Measurements from ENCODE around the gene LY6G5C.
A peak's percentile ranks its signal among the peaks of the same experiment; 100 is the strongest.

LY6G5C gene

GRCh38 chr6:31662124-31662723, 18.6 kb downstream of the LY6G5C start:
- DNase-seq = no peak
- peaks cover 59% of the 10 kb centered on the region for H3K4me1 ChIP-seq (ENCODE audit: control insufficient read depth, insufficient read depth, low read length, poor library complexity, severe bottlenecking)
- peak overlapping the region; percentile 12 for H3K27ac ChIP-seq (ENCODE audit: insufficient read depth, low read length, poor library complexity, severe bottlenecking)
- H3K27me3 ChIP-seq (replicated peaks; ENCODE audit: control insufficient read depth, insufficient read depth, low read length, poor library complexity, severe bottlenecking) = no peaks in the 10 kb centered on the region
- no peaks in the 10 kb centered on the region for H3K9me3 ChIP-seq (ENCODE audit: control insufficient read depth, low read length)
- H3K4me3 ChIP-seq (ENCODE audit: insufficient read depth, low read depth, low read length, poor library complexity, severe bottlenecking) = no peak overlapping the region
- peaks cover 13% of the 10 kb centered on the region for H3K36me3 ChIP-seq (ENCODE audit: control insufficient read depth, insufficient read depth, low read length)

GRCh38 chr6:31661262-31662123, 19.4 kb downstream of the LY6G5C start:
- Histone ChIP-seq H3K4me3 (ENCODE audit: insufficient read depth, low read depth, low read length, poor library complexity, severe bottlenecking) (peak overlapping the region; percentile 82), H3K36me3 (ENCODE audit: control insufficient read depth, insufficient read depth, low read length) (peaks cover 9% of the 10 kb centered on the region), H3K27ac (ENCODE audit: insufficient read depth, low read length, poor library complexity, severe bottlenecking) (peak overlapping the region; percentile 80), H3K9me3 (ENCODE audit: control insufficient read depth, low read length) (no peaks in the 10 kb centered on the region), H3K4me1 (ENCODE audit: control insufficient read depth, insufficient read depth, low read length, poor library complexity, severe bottlenecking) (peaks cover 54% of the 10 kb centered on the region), H3K27me3 (replicated peaks; ENCODE audit: control insufficient read depth, insufficient read depth, low read length, poor library complexity, severe bottlenecking) (no peaks in the 10 kb centered on the region)
- no peak for DNase-seq

GRCh38 chr6:31660381-31661261, 20.2 kb downstream of the LY6G5C start, which contains the start of gene C6orf47:
TSS of gene C6orf47 (minus strand) at chr6:31660778. CDS start at chr6:31659947, 831 bp downstream.
- DNase-seq = peak; percentile 48 to 72 (median 64)
- H3K27ac ChIP-seq (ENCODE audit: insufficient read depth, low read length, poor library complexity, severe bottlenecking) = peak within 1 kb of the TSS; percentile 80
- peaks cover 51% of the 10 kb centered on the region for H3K4me1 ChIP-seq (ENCODE audit: control insufficient read depth, insufficient read depth, low read length, poor library complexity, severe bottlenecking)
- H3K9me3 ChIP-seq (ENCODE audit: control insufficient read depth, low read length) = no peaks in the 10 kb centered on the region
- H3K4me3 ChIP-seq (ENCODE audit: insufficient read depth, low read depth, low read length, poor library complexity, severe bottlenecking) = peak within 1 kb of the TSS; percentile 82
- H3K27me3 ChIP-seq (replicated peaks; ENCODE audit: control insufficient read depth, insufficient read depth, low read length, poor library complexity, severe bottlenecking) = no peaks in the 10 kb centered on the region
- H3K36me3 ChIP-seq (ENCODE audit: control insufficient read depth, insufficient read depth, low read length) = peaks cover 9% of the 10 kb centered on the region

GRCh38 chr6:31659649-31660380, 21.1 kb downstream of the LY6G5C start:
- Histone ChIP-seq H3K4me1 (ENCODE audit: control insufficient read depth, insufficient read depth, low read length, poor library complexity, severe bottlenecking) (peaks cover 50% of the 10 kb centered on the region), H3K36me3 (ENCODE audit: control insufficient read depth, insufficient read depth, low read length) (peaks cover 9% of the 10 kb centered on the region), H3K27ac (ENCODE audit: insufficient read depth, low read length, poor library complexity, severe bottlenecking) (peak overlapping the region; percentile 80), H3K4me3 (ENCODE audit: insufficient read depth, low read depth, low read length, poor library complexity, severe bottlenecking) (peak overlapping the region; percentile 82), H3K27me3 (replicated peaks; ENCODE audit: control insufficient read depth, insufficient read depth, low read length, poor library complexity, severe bottlenecking) (no peaks in the 10 kb centered on the region), H3K9me3 (ENCODE audit: control insufficient read depth, low read length) (no peaks in the 10 kb centered on the region)
- peak in 1 of 3 donors; percentile 18 for DNase-seq

- H3K4me1 ChIP-seq (ENCODE audit: control insufficient read depth, insufficient read depth, low read length, poor library complexity, severe bottlenecking) = peaks cover 43% of the 10 kb centered on the region
- peak overlapping the region; percentile 82 for H3K4me3 ChIP-seq (ENCODE audit: insufficient read depth, low read depth, low read length, poor library complexity, severe bottlenecking)
- H3K9me3 ChIP-seq (ENCODE audit: control insufficient read depth, low read length) = no peaks in the 10 kb centered on the region
- DNase-seq = no peak
- peak overlapping the region; percentile 80 for H3K27ac ChIP-seq (ENCODE audit: insufficient read depth, low read length, poor library complexity, severe bottlenecking)
- peaks cover 9% of the 10 kb centered on the region for H3K36me3 ChIP-seq (ENCODE audit: control insufficient read depth, insufficient read depth, low read length)
- no peaks in the 10 kb centered on the region for H3K27me3 ChIP-seq (replicated peaks; ENCODE audit: control insufficient read depth, insufficient read depth, low read length, poor library complexity, severe bottlenecking)
These were observed 21.8 kb downstream of the LY6G5C start for GRCh38 chr6:31658983-31659648.

- no peak overlapping the region for H3K4me3 ChIP-seq (ENCODE audit: insufficient read depth, low read depth, low read length, poor library complexity, severe bottlenecking)
- H3K36me3 ChIP-seq (ENCODE audit: control insufficient read depth, insufficient read depth, low read length) = peaks cover 9% of the 10 kb centered on the region
- H3K4me1 ChIP-seq (ENCODE audit: control insufficient read depth, insufficient read depth, low read length, poor library complexity, severe bottlenecking) = peaks cover 38% of the 10 kb centered on the region
- no peaks in the 10 kb centered on the region for H3K9me3 ChIP-seq (ENCODE audit: control insufficient read depth, low read length)
- no peak for DNase-seq
- H3K27ac ChIP-seq (ENCODE audit: insufficient read depth, low read length, poor library complexity, severe bottlenecking) = no peak overlapping the region
- no peaks in the 10 kb centered on the region for H3K27me3 ChIP-seq (replicated peaks; ENCODE audit: control insufficient read depth, insufficient read depth, low read length, poor library complexity, severe bottlenecking)
These were observed 22.6 kb downstream of the LY6G5C start for GRCh38 chr6:31658158-31658688.

- no peaks in the 10 kb centered on the region for H3K9me3 ChIP-seq (ENCODE audit: control insufficient read depth, low read length)
- DNase-seq = no peak
- H3K4me1 ChIP-seq (ENCODE audit: control insufficient read depth, insufficient read depth, low read length, poor library complexity, severe bottlenecking) = peaks cover 38% of the 10 kb centered on the region
- H3K36me3 ChIP-seq (ENCODE audit: control insufficient read depth, insufficient read depth, low read length) = peaks cover 9% of the 10 kb centered on the region
- no peaks in the 10 kb centered on the region for H3K27me3 ChIP-seq (replicated peaks; ENCODE audit: control insufficient read depth, insufficient read depth, low read length, poor library complexity, severe bottlenecking)
- no peak overlapping the region for H3K4me3 ChIP-seq (ENCODE audit: insufficient read depth, low read depth, low read length, poor library complexity, severe bottlenecking)
- H3K27ac ChIP-seq (ENCODE audit: insufficient read depth, low read length, poor library complexity, severe bottlenecking) = no peak overlapping the region
These were observed 23.3 kb downstream of the LY6G5C start for GRCh38 chr6:31657406-31658157.

GRCh38 chr6:31655349-31656237, 25.3 kb downstream of the LY6G5C start, which contains the start of gene APOM:
TSS of gene APOM (plus strand) at chr6:31655894. CDS start at chr6:31655967, 73 bp downstream.
- no peak within 1 kb of the TSS for H3K4me3 ChIP-seq (ENCODE audit: insufficient read depth, low read depth, low read length, poor library complexity, severe bottlenecking)
- H3K9me3 ChIP-seq (ENCODE audit: control insufficient read depth, low read length) = no peaks in the 10 kb centered on the region
- peaks cover 4% of the 10 kb centered on the region for H3K36me3 ChIP-seq (ENCODE audit: control insufficient read depth, insufficient read depth, low read length)
- peaks cover 41% of the 10 kb centered on the region for H3K4me1 ChIP-seq (ENCODE audit: control insufficient read depth, insufficient read depth, low read length, poor library complexity, severe bottlenecking)
- DNase-seq = no peak
- no peak within 1 kb of the TSS for H3K27ac ChIP-seq (ENCODE audit: insufficient read depth, low read length, poor library complexity, severe bottlenecking)
- H3K27me3 ChIP-seq (replicated peaks; ENCODE audit: control insufficient read depth, insufficient read depth, low read length, poor library complexity, severe bottlenecking) = no peaks in the 10 kb centered on the region
